Right lobe of liver (tissue), 6 donors: ENCODE measurements around the gene LNX1. TPM values are rescaled to one million over a fixed set of nuclear protein-coding genes. Genes with fewer than 3 reads are reported as not detected.

Source experiments
- ATAC-seq, 4 donors: fragments of 200-7000 bp; cut with Tn5 transposase; one replicate each; pipeline ENCODE4 v1.9.1; 2020; ENCODE audit warnings: mild to moderate bottlenecking in 4 of 4, moderate library complexity in 4 of 4
- DNase-seq, 3 donors: peaks; one replicate each; pipeline ENCODE4 v3.0.0-alpha.2; 2020
- H3K27ac ChIP-seq, 3 donors: fragments of 200-600 bp; one replicate each; pipeline ENCODE4 v1.8.0; 2022
- H3K27me3 ChIP-seq, 2 donors: fragments of 200-600 bp; one replicate each; pipeline ENCODE4 v1.8.0; 2022
- H3K36me3 ChIP-seq, 4 donors: fragments of 200-600 bp; sonication (generic) in 1 of 4; one replicate each; pipeline versions ENCODE4 v1.5.1 to v1.8.0; 2017 to 2022; ENCODE audit warnings: control low read depth in 1 of 4
- H3K4me1 ChIP-seq, 4 donors: fragments of 200-600 bp; sonication (generic) in 1 of 4; one replicate each; pipeline versions ENCODE4 v1.5.1 to v1.8.0; 2017 to 2022; ENCODE audit warnings: control low read depth in 1 of 4
- H3K4me3 ChIP-seq, 3 donors: fragments of 200-600 bp; one replicate each; pipeline ENCODE4 v1.8.0; 2022
- H3K9me3 ChIP-seq, 4 donors: fragments of 200-600 bp; sonication (generic) in 1 of 4; one replicate each; pipeline versions ENCODE4 v1.5.1 to v1.8.0; 2017 to 2022; ENCODE audit warnings: control low read depth in 1 of 4
- POLR2A ChIP-seq: fragments of 450-650 bp; IDR thresholded peaks from one replicate; pipeline ENCODE4 v1.6.1; 2017; ENCODE audit warnings: antibody characterized with exemption, mild to moderate bottlenecking
- WGBS: methylation state at CpG from one replicate; pipeline ENCODE4 v1.1.6; 2018; ENCODE audit warnings: low coverage, low lambda C conversion rate; ENCODE audit not compliant: insufficient coverage; ENCODE audit errors: missing lambda C conversion rate; 5-methylcytosine and 5-hydroxymethylcytosine counted together
- intact Hi-C, 2 donors: fragments of 100-400 bp; cut with DNase I; formaldehyde crosslinking; loops; one replicate each; pipeline versions ENCODE4 v1.11.2 to v1.14.1; 2022
- total RNA-seq, 6 experiments: library from RNA; depleted of rRNA in 2 of 6; stranded (reverse); fragments of >200 nt in 2 of 6; fragmentation: NEBNext Ultra II Directional in 3 of 6; extraction: Animal tissue kit (Norgen Biotek cat#: 25700) in 3 of 6; gene quantifications; one replicate each; pipeline versions ENCODE4 v1.1.0 to v1.2.4, GENCODE V29; 2016 to 2023
- TF ChIP-seq, protein P1 (sequence below), 4 donors: fragments of 200-600 bp in 3 of 4; fragments of 450-650 bp in 1 of 4; IDR thresholded peaks; one replicate each; pipeline versions ENCODE4 v1.5.1 to v1.8.0; 2016 to 2022; ENCODE audit warnings: antibody characterized with exemption in 4 of 4, mild to moderate bottlenecking in 2 of 4
- donor health status: DM: no; HTN: yes; CAD: no.
- donor health status: DM: no; HTN: no; CAD: no.
- donor health status: DM: no; HTN: no; CAD: no.
- donor health status: DM: no; HTN: yes; CAD: no.
- donor health status: DM: no; HTN: yes; CAD: no.

LNX1 gene
- total RNA-seq, 6 experiments from 2014 or later: 1.3 to 6.0 (median 3.9) TPM

DNA sequence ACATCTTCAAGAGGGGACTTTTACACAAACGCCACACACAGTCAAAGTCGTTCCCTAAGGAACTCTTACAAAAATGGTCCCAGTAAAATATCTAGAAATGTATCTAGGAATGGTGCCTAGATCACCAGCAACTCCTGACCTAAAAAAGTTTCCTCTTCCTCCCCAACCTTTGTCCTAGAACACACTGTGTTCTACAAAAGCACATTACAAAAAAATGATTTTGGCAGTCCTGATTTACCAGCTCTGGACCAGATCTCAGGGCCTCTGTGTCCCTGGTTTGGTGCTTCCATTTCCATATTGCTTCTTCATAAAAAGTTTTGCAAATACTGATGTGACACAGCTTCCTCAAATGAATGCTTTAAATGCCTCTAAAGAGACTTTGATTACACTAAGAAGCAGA, 55.0 kb downstream of the LNX1 start:
- no peaks in the 10 kb centered on the region for H3K27me3 ChIP-seq
- intact Hi-C loops: no loop called here
- no peak for DNase-seq
- no peak overlapping the region for H3K4me3 ChIP-seq
- no peaks in the 10 kb centered on the region for H3K36me3 ChIP-seq
- peaks cover 0 to 7% (median 0%) of the 10 kb centered on the region in 4 donors for H3K4me1 ChIP-seq
- peak in 3 of 4 donors; percentile 22 to 47 (median 22) for ATAC-seq
- TF ChIP-seq, protein P1, sequence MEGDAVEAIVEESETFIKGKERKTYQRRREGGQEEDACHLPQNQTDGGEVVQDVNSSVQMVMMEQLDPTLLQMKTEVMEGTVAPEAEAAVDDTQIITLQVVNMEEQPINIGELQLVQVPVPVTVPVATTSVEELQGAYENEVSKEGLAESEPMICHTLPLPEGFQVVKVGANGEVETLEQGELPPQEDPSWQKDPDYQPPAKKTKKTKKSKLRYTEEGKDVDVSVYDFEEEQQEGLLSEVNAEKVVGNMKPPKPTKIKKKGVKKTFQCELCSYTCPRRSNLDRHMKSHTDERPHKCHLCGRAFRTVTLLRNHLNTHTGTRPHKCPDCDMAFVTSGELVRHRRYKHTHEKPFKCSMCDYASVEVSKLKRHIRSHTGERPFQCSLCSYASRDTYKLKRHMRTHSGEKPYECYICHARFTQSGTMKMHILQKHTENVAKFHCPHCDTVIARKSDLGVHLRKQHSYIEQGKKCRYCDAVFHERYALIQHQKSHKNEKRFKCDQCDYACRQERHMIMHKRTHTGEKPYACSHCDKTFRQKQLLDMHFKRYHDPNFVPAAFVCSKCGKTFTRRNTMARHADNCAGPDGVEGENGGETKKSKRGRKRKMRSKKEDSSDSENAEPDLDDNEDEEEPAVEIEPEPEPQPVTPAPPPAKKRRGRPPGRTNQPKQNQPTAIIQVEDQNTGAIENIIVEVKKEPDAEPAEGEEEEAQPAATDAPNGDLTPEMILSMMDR (IDR thresholded peaks at IDR 0.05): no peak
- no peak for TF ChIP-seq POLR2A
- WGBS: 81% methylated on average over 2 of the region's 2 CpGs
- no peaks in the 10 kb centered on the region for H3K9me3 ChIP-seq
- no peak overlapping the region for H3K27ac ChIP-seq

DNA sequence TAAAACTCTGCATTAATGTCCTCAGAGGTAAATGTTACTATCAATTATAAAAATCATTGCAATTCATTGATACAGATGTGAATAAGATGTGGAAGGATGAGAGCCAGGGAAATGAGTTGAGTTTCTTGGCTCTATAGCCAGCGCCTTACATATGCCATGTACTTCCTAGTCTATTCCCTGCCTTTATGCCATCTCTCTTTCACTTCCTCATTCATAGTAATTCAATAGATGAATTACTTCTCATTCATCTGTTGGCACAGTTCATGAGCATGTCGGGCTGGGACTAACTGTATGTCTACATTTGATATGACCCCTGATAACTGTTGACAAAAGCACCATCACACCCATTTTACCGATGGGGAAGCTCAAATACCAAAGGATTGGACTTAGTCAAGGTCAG, 55.7 kb downstream of the LNX1 start:
- ATAC-seq (no peak), DNase-seq (no peak)
- H3K9me3 ChIP-seq: no peaks in the 10 kb centered on the region
- TF ChIP-seq, protein P1 (IDR thresholded peaks at IDR 0.05): no peak
- TF ChIP-seq POLR2A: no peak
- no peak overlapping the region for H3K4me3 ChIP-seq
- H3K4me1 ChIP-seq: peaks cover 0 to 7% (median 0%) of the 10 kb centered on the region in 4 donors
- no peak overlapping the region for H3K27ac ChIP-seq
- H3K27me3 ChIP-seq: no peaks in the 10 kb centered on the region
- intact Hi-C loops: no loop called here
- WGBS: 86% methylated on average over 3 of the region's 3 CpGs
- H3K36me3 ChIP-seq: no peaks in the 10 kb centered on the region

DNA sequence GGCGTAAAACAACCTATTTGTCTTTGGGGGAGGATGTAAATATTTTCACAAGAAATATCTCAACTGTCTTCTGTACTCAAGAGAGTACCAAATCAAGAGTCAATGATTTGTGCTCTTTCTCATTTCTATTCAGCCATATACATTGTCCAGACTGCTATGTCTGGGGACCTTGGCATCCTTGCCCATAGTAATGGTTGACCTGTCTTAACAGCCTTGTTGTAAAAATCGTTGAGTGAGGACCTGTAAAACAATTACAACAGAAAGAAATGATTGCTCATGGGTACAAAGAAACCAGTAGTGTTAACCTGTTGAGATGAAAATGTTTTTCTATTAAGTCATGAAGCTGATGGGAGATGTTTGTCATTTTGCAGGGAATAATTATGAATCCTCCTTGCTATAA, 56.6 kb downstream of the LNX1 start:
- Histone ChIP-seq H3K36me3 (no peaks in the 10 kb centered on the region), H3K4me1 (peaks cover 0 to 7% (median 0%) of the 10 kb centered on the region in 4 donors), H3K4me3 (no peak overlapping the region), H3K27ac (no peak overlapping the region), H3K9me3 (no peaks in the 10 kb centered on the region), H3K27me3 (no peaks in the 10 kb centered on the region)
- DNase-seq (no peak), ATAC-seq (no peak)
- TF ChIP-seq, protein P1 (IDR thresholded peaks at IDR 0.05): no peak
- no peak for TF ChIP-seq POLR2A
- intact Hi-C loops: no loop called here
- 83% methylated on average over 2 of the region's 2 CpGs for WGBS

DNA sequence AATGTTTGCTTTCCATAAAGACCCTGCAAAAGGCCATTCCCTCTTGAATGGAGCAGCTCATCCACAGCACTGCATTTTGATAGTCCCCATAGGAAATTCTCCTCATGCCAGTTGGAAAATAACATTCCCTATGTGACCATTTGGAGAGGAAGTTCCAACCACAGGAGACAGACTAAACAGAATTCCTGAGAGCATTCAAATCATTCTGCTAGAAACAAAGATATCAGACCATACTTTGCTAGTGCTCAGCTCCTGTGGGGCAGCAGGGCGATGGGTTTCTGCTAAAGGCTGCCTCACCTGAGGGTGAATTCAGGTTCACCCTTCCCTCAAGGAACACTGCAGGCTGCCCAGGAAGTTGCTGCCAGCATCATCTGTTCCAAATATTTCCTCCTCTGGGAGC, 58.8 kb downstream of the LNX1 start:
- Histone ChIP-seq H3K9me3 (no peaks in the 10 kb centered on the region), H3K36me3 (no peaks in the 10 kb centered on the region), H3K4me3 (no peak overlapping the region), H3K27ac (no peak overlapping the region), H3K27me3 (no peaks in the 10 kb centered on the region), H3K4me1 (peaks cover 0 to 7% (median 0%) of the 10 kb centered on the region in 4 donors)
- intact Hi-C loops: no loop called here
- WGBS: no CpG with 5 or more reads among the region's 1 CpG
- ATAC-seq: no peak
- DNase-seq: no peak
- no peak for TF ChIP-seq POLR2A
- TF ChIP-seq, protein P1 (IDR thresholded peaks at IDR 0.05): no peak
